ENCODE results near the gene PIGU. TPM values are rescaled to one million over a fixed set of nuclear protein-coding genes. Genes with fewer than 3 reads are reported as not detected.

Gene PIGU
- total and polyA plus RNA-seq, 2 of the 13 experiments (the other 11 are each of a cell fraction or from before 2014, with no cell fraction given) = 45.5 to 231 TPM

- TF ChIP-seq RXRB (CRISPR knock-in tag; IDR thresholded peaks at IDR 0.05; ENCODE audit: borderline replicate concordance) (peak; percentile 92), ZNF564 (CRISPR knock-in tag; IDR thresholded peaks at IDR 0.05) (no peak), HINFP (CRISPR knock-in tag; IDR thresholded peaks at IDR 0.05; ENCODE audit: low read depth) (peak; percentile 69; the same call in 1 of the 2 replicates), ZBTB34 (CRISPR knock-in tag; IDR thresholded peaks at IDR 0.05) (peak; percentile 87), ZNF607 (CRISPR knock-in tag; IDR thresholded peaks at IDR 0.05; ENCODE audit: borderline replicate concordance) (peak; percentile 94; the same call in 1 of the 2 replicates), FLYWCH1 (CRISPR knock-in tag; IDR thresholded peaks at IDR 0.05) (no peak), ZBTB7B (CRISPR knock-in tag; IDR thresholded peaks at IDR 0.05) (peak; percentile 71), TAF1 (CRISPR knock-in tag; IDR thresholded peaks at IDR 0.05) (no peak; the same call in 1 of the 2 replicates), ZFYVE20 (CRISPR knock-in tag; IDR thresholded peaks at IDR 0.05; ENCODE audit: borderline replicate concordance, low read depth) (0 out of 2 replicates have a peak, but pooled peaks have one; percentile 54), ZNF256 (CRISPR knock-in tag; conservative IDR thresholded peaks at IDR 0.05) (0 out of 2 replicates have a peak, but pooled peaks have one; percentile 61), RORA (CRISPR knock-in tag; IDR thresholded peaks at IDR 0.05) (no peak), ZNF550 (CRISPR knock-in tag; IDR thresholded peaks at IDR 0.05; ENCODE audit: borderline replicate concordance) (0 out of 2 replicates have a peak, but pooled peaks have one; percentile 48), ATF7 (IDR thresholded peaks at IDR 0.05) (no peak), ATF7 (CRISPR knock-in tag; IDR thresholded peaks at IDR 0.05) (peak; percentile 93), RELA (CRISPR knock-in tag; IDR thresholded peaks at IDR 0.05) (no peak; the same call in 1 of the 2 replicates), ZFP36 (IDR thresholded peaks at IDR 0.05; ENCODE audit: borderline replicate concordance, low read depth, low read length, partially characterized antibody) (peak; percentile 47), ZSCAN29 (CRISPR knock-in tag; conservative IDR thresholded peaks at IDR 0.05) (peak; percentile 92), ZNF598 (CRISPR knock-in tag; IDR thresholded peaks at IDR 0.05; ENCODE audit: borderline replicate concordance) (no peak), ZNF773 (CRISPR knock-in tag; IDR thresholded peaks at IDR 0.05; ENCODE audit: borderline replicate concordance) (no peak), ZNF343 (CRISPR knock-in tag; IDR thresholded peaks at IDR 0.05) (0 out of 2 replicates have a peak, but pooled peaks have one; percentile 59), ASH2L (IDR thresholded peaks at IDR 0.05; ENCODE audit: insufficient read length, low read depth, low read length) (peak; percentile 89), JDP2 (CRISPR knock-in tag; IDR thresholded peaks at IDR 0.05; ENCODE audit: borderline replicate concordance) (no peak), FOXC1 (CRISPR knock-in tag; IDR thresholded peaks at IDR 0.05; ENCODE audit: borderline replicate concordance) (no peak), ZNF138 (CRISPR knock-in tag; IDR thresholded peaks at IDR 0.05; ENCODE audit: low read depth) (no peak)
Observed at GRCh38 chr20:34525709-34526416, 151.0 kb downstream of the PIGU start (continued).
